HG03565 (cell line): Measurements from ENCODE around the gene C20orf204.

ENCODE experiments used
- ATAC-seq: cut with Tn5 transposase; IDR thresholded peaks from one replicate; pipeline ENCODE4 v1.9.1; 2021; ENCODE audit warnings: mild to moderate bottlenecking, moderate library complexity; ENCODE audit not compliant: unreplicated experiment

The C20orf204 gene

DNA sequence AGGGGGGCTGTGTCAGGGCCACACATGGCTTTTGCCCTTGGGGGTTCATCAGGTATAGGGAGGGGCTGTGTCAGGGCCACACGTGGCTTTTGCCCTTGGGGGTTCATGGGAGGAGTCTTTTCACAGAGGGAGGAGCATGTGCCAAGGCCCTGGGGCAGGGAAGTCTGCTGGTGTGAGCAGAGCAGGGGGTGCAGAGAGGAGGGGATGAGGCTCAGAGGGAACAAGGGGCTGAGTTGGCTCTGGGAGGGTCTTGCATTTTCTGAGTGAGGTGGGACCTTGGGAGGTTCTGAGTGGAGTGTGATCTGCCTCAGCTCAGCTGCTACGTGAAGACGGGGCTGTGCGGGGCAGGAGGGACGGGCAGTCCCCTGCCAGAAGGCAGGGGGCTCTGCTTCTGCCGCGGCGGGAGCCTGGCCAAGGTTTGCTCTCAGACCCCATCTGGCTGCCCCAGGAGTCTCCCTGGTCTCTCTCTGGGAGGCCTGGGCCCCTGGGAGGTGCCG is 19.5 kb downstream of the C20orf204 start:
- no peak for ATAC-seq

DNA sequence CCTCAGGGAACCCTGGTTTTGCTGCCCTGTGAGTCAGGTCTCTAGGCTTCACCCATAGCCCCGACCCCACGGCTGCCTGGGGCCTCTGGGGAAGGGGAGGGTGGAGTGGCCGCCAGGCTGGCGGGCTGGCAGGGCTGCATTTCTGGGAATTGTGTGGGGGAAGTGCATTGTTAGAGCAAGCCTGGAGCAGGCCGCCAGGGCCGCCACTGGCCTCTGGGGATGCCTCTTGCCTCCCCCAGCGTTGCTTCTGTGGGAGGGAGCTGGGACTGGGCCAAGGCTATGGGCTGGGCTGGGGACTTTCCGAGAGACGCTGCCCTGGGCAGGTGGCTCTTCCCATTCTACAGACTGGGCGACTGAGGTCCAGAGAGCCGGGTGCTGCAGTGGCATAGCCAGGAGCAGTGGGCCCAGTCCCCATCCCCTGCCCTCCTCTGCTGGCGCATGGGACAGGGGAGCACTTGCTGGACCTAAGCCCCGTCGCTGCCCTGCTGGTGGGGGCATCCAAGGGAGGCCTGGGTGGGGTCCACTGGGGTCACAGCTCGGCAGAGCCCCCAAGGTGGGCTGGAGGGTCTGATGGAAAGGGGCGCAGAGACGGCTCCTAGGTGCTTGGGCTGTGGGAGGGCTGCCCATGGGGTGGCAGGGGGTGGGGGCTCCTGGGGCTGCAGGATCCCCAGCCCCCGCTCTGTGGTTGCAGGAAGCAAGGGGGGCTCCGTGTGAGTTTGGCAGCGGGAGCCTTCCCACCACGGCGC is 20.1 kb downstream of the C20orf204 start:
- ATAC-seq, result no peak

GRCh38 chr20:64056639-64056888 is 20.6 kb downstream of the C20orf204 start:
- no peak for ATAC-seq

DNA sequence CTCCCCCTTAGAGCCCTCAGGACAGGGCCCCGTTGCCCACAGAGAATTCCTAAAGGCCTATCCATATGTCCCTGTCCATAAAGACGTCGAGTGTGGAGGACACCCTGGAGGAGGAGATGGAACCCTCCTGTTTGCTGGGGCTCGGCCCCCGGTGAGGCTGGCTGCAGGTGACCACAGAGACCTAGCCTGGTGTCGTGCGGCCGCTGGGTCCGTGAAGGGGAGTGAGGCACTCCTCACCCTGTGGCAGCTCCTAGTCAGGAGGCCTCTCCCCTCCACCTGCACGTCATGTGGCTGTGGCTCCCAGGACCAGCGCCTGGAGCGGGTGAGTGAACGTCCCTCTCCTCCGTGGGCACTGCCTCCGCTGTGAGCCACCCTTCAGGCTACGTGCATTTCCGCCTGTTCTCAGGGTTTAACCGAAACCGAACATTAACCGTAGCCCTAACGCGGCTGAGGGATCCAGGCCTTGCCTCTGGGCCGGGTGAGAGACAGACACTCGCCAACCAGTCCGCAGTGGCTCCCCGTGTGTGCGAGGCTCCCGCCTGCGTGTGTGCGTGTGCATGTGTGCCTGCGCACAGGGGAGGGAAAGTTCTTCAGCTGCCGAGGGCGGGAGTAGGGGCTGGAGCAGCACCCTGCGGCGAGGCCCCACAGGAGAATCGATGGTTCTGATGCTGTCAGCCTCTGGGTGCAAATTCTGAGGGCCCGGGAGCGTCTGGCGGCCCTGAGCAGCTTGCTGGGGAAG is 21.1 kb downstream of the C20orf204 start:
- ATAC-seq, result no peak

DNA sequence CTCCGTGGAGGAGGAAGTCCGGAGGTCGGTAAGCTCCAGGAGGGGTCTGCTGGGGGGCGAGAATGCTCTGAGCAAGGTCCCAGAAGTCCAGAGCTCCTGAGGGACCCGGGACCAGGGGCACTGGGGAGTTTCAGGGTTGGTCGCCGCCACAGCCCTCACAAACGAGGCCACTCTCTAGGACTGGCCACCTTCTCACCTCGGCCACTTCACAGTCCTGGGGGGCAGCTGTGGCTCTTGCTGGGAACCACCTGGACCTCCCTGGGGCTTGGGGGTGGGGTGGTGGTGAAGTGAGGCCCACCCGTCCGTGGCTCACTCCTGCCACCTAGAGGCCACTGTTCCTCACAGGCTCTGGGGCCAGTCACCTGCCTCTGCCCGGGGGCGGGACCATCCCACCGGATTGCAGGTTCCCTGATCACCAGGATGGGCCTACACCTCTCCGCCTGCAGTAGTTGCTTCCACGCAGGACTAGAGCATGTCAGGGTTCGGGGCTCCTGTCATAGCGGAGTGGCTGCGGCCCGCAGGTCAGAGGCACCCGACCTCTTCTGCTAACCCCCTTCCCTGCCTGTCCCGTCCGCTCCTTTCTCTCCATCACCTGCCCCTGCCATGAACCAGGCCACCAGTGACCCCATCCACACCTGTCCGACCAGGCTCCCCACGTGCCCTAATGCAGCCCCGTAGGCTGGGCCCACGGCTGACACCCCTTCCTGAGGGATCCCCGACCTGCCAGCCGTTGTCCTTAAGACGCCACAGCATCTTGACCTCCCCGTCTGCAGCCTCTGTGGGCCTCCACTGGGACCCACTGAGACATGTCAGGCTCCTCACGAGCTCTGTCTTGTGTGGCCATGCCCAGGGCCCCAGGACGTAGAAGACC is 21.9 kb downstream of the C20orf204 start:
- no peak for ATAC-seq

DNA sequence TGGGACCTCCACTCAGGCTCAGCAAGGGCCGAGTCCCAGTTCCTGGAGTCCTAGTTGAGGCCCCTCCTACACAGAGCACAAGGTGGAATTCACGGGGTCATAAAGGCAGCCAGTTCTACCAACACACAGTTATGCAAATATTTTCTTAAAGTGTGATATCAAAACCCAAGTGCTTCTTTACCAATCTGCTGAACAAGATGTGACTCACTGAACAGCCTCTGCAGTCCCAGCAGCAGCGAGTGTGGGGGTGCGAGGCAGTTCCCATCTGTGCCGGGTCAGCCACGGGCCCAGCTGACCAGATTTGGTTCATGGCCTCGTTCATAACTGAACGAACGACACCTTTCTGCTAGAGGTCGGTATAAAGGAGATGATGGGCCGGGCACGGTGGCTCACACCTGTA is 22.6 kb downstream of the C20orf204 start:
- ATAC-seq, result no peak

DNA sequence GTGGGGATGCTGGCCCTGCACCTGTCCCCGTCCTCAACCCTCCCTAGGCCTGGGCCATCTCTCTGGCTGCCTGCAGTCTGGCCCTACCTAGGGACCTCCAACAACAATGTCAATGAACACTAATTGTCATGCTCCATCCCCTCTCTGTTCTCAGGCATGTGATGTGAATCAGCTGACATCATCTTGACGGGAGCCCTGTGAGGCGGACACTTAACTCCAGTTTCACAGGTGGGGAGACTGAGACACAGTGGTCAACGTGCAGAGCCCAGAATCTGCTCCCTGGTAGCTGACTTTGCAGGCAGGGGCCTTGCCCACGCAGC is 26.3 kb downstream of the C20orf204 start:
- ATAC-seq, result no peak

DNA sequence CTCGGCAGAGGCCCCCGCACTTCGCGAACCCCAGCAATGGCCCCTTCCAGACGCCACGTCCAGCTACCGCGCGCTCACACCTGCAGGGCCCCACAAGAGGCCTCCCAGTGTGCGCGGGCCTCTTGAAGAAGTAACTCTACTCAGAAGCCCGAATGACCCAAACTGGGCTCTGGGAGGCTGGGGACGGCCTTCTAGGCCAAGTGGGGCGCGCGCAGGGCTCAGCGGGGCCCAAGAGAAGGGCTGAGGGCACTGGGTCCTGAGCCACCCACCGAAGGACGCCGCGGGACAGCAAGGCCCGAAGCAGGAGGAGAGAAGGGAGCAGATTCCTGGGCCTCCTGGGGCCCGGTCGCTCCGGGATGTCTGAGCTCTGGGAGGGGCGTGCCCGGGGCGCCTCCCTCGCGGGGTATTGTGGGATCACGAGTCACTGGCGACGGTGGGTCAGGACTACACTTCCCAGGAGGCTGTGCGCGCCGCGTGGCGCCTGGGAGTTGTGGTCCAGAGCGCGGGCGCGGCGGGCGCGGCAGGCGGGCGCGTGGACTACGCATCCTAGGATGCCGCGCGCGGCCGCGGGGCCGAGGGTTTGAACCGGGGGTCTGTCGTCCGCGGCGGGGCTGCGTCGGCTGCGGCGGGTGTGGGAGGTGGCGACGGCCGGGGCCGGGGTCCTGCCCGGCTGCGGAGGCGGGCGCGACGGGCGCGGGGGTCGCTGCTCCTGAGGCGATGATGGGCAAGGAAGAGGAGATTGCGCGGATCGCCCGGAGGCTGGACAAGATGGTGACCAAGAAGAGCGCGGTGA is 26.8 kb downstream of the C20orf204 start, which contains the start of gene TCEA2:
TSS of gene TCEA2 (plus strand) at position 603 of the 793 bp plus-strand sequence. CDS start at position 718, 115 bp downstream.
- ATAC-seq, result peak; percentile 66

- ATAC-seq, result no peak
These were observed 27.6 kb downstream of the C20orf204 start for GRCh38 chr20:64063389-64064144.

DNA sequence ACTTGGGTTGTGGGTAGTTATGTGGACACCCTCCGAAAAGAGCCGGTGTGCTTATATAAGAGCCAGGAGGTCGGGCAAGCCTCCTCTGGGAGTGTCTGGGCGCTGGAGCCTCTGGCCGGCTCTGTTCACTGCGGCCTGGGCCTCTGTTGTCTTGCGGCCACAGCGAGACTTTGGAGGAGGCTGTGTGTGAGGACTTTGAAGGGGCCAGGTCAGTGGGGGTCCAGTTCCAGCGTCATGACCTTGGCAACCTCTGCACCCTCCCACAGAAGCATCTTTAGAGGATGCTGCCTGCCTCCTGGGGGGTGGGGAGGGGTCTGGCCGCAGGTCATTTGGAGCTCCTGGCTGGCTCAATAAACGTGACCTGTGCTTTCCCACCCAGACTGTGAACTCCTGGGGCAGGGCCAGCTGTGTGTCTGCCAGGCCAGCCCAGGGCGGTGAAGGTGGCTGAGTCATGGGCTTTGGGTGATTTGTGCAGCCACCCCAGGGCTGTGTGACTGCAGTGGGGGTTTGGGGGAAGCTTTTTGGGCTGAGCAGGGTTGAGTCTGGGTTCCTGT is 28.2 kb downstream of the C20orf204 start:
- ATAC-seq, result no peak

GRCh38 chr20:64065062-64065973 is 29.3 kb downstream of the C20orf204 start:
- ATAC-seq, result no peak

DNA sequence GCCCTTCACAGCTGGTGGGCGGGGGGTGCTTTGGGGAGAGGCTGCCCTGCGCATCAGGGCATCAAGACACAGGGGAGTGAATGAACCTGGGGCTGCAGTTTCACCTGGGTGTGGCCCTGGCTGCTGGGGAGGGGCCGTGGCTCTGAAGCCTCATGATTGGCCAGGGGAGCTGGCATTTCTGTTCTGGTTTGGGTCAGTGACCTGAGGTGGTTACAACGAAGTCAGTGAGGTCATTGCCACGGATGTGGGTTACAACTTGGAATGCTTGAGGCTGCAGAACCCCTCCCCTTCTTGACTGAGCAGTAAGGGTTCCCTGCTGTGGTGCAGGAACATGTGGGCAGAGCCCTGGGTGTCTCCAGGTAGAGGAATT is 30.0 kb downstream of the C20orf204 start:
- no peak for ATAC-seq

GRCh38 chr20:64067005-64067632 is 31.1 kb downstream of the C20orf204 start:
- no peak for ATAC-seq

- no peak for ATAC-seq
These were observed 31.8 kb downstream of the C20orf204 start for GRCh38 chr20:64067733-64068307.

DNA sequence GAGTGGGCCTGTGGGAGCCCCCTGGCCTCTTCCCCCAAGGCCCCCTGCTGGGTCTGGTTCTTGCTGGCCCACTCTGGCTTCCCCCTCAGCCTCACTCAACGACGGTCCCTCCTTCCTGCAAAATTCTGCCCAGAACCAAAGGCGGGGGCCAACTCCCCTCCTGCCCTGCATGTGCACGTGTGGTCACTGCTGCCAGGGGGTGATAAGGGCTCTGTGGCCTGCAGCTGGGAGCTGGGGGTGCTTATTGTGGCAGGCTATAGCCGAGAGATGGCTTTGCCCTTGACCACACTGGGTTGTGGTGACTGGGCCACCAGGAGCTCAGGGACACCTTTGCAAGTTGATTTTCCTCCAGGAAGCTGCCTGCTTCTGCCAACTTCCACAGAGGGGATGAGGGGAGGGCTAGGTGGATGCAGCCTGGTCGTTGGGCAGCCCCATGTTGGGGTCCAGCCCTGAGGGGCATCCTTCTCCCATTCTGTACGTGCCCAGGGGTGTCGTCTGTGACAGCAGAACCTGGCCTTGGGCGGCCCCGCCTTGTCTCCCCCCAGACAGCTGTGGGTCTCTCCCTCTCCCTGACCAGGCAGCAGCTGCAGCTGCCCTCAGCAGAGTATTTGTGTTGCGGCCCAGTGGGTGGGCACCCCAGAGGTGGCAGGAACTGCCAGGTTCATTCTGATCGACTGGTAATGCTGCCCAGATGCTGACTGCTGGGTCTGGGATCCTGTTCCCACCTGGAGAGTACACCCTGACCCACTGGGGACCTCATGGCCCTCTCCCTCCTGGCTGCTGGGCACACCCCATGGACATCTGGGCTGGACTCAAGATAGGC is 32.6 kb downstream of the C20orf204 start:
- ATAC-seq, result no peak

GRCh38 chr20:64069209-64069613 is 33.2 kb downstream of the C20orf204 start:
- no peak for ATAC-seq

DNA sequence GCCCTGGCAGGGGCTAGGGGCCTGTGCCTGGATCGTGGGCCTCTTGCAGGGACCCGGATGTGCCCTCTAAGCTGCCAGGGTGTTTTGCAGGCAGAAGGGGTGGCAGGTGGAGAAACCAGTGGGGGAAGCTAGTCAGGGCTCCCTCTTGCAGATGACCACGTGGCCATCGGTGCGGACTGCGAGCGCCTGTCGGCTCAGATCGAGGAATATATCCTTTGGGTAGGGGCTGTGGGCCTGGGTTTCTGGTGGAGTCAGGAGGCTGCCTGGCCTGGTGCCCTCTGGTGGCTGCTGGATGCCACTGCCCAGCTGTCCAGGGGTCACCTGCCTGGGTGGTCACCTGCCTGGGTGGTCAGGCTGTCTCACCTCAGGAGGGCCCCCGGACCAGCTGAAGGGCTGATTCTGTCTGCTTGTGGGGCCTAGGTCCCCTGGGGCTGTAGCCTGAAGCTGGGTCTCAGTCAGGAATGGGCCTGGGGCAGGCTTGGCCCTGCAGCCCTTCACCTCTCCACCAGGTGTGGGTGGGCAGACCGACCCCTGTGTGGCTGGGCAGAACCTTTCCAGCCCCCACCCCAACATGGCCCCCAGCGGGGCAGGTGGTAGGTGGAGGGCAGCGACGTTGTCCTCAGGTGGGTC is 33.7 kb downstream of the C20orf204 start:
- no peak for ATAC-seq
